Suprapubic skin (tissue), 4 donors: ENCODE results near the gene INF2. TPM values are rescaled to one million over a fixed set of nuclear protein-coding genes. Genes with fewer than 3 reads are reported as not detected.

ENCODE experiments used
- DNase-seq, 2 donors: peaks; one replicate each; pipeline ENCODE4 v3.0.0-alpha.2; 2019; ENCODE audit warnings: low spot score in 2 of 2
- H3K27ac ChIP-seq: fragments of 200-600 bp; sonication (generic); one replicate; pipeline ENCODE4 v1.5.1; 2019
- H3K27me3 ChIP-seq: fragments of 200-600 bp; sonication (generic); one replicate; pipeline ENCODE4 v1.5.1; 2019
- H3K36me3 ChIP-seq: fragments of 200-600 bp; sonication (generic); one replicate; pipeline ENCODE4 v1.5.1; 2019
- H3K4me1 ChIP-seq: fragments of 200-600 bp; sonication (generic); one replicate; pipeline ENCODE4 v1.5.1; 2019
- H3K4me3 ChIP-seq: fragments of 200-600 bp; sonication (generic); one replicate; pipeline ENCODE4 v1.5.1; 2019; ENCODE audit warnings: mild to moderate bottlenecking
- H3K9me3 ChIP-seq: fragments of 200-600 bp; sonication (generic); one replicate; pipeline ENCODE4 v1.5.1; 2019
- CTCF ChIP-seq, 2 donors: fragments of 200-600 bp in 1 of 2; fragments of 450-650 bp in 1 of 2; sonication (generic) in 1 of 2; IDR thresholded peaks; one replicate each; pipeline ENCODE4 v1.5.1; 2016 to 2019; ENCODE audit warnings: antibody characterized with exemption in 2 of 2, mild to moderate bottlenecking in 1 of 2, moderate library complexity in 1 of 2
- EP300 ChIP-seq: sonication (generic); formaldehyde crosslinking; IDR thresholded peaks from one replicate; pipeline ENCODE4 v1.6.1; 2017; ENCODE audit warnings: antibody characterized with exemption
- POLR2A ChIP-seq, 2 donors: fragments of 450-650 bp; IDR thresholded peaks; one replicate each; pipeline ENCODE4 v1.6.1; 2017; ENCODE audit warnings: antibody characterized with exemption in 2 of 2, mild to moderate bottlenecking in 2 of 2, moderate library complexity in 2 of 2
- POLR2AphosphoS5 ChIP-seq, 3 donors: sonication (generic); formaldehyde crosslinking; IDR thresholded peaks; one replicate each; pipeline ENCODE4 v1.6.1; 2017; ENCODE audit warnings: antibody characterized with exemption in 3 of 3
- WGBS: methylation state at CpG from one replicate; pipeline ENCODE4 v1.1.5; 2018; 5-methylcytosine and 5-hydroxymethylcytosine counted together
- total RNA-seq, 4 donors: library from RNA; depleted of rRNA; stranded (reverse); fragments of >200 nt; gene quantifications; one replicate each; pipeline ENCODE4 v1.1.0, GENCODE V29; 2016

The INF2 gene
- total RNA-seq, 4 donors from 2014 or later = 52.1 to 126 (median 81.8) TPM

- Histone ChIP-seq H3K9me3 (no peaks in the 10 kb centered on the region), H3K36me3 (peaks cover 43% of the 10 kb centered on the region), H3K4me1 (peaks cover 22% of the 10 kb centered on the region), H3K27ac (no peak overlapping the region), H3K27me3 (no peaks in the 10 kb centered on the region), H3K4me3 (no peak overlapping the region)
- WGBS = 82% methylated on average over 8 of the region's 15 CpGs
- no peak for DNase-seq
- no peak for TF ChIP-seq POLR2AphosphoS5 (IDR thresholded peaks at IDR 0.05)
- TF ChIP-seq CTCF (IDR thresholded peaks at IDR 0.05) = no peak
- TF ChIP-seq POLR2A (IDR thresholded peaks at IDR 0.05) = no peak
- no peak for TF ChIP-seq EP300
Observed at GRCh38 chr14:104719343-104719742, 29.9 kb downstream of the INF2 start.

GRCh38 chr14:104721505-104722431 lies 32.4 kb downstream of the INF2 start:
- DNase-seq = no peak

GRCh38 chr14:104722938-104723650 lies 33.7 kb downstream of the INF2 start:
- TF ChIP-seq POLR2AphosphoS5 (IDR thresholded peaks at IDR 0.05) (no peak), POLR2A (IDR thresholded peaks at IDR 0.05) (no peak), EP300 (no peak), CTCF (IDR thresholded peaks at IDR 0.05) (no peak)
- no peak overlapping the region for H3K27ac ChIP-seq
- 46% methylated on average over 10 of the region's 26 CpGs for WGBS

More at GRCh38 chr14:104721505-104722431, 32.4 kb downstream of the INF2 start:
- H3K36me3 ChIP-seq = peaks cover 22% of the 10 kb centered on the region
- no peaks in the 10 kb centered on the region for H3K9me3 ChIP-seq
- WGBS = 97% methylated on average over 3 of the region's 18 CpGs
- H3K4me1 ChIP-seq = peaks cover 29% of the 10 kb centered on the region
- H3K27ac ChIP-seq = no peak overlapping the region
- no peak overlapping the region for H3K4me3 ChIP-seq
- H3K27me3 ChIP-seq = no peaks in the 10 kb centered on the region
- TF ChIP-seq EP300 (no peak), POLR2A (IDR thresholded peaks at IDR 0.05) (no peak), POLR2AphosphoS5 (IDR thresholded peaks at IDR 0.05) (no peak), CTCF (IDR thresholded peaks at IDR 0.05) (no peak)

GRCh38 chr14:104723651-104724406 lies 34.4 kb downstream of the INF2 start, which contains the start of gene ADSS1:
Gene ADSS1, plus strand, starts transcription at chr14:104724229. Its CDS starts 42 bp downstream, at chr14:104724271.
- Histone ChIP-seq H3K27ac (no peak within 1 kb of the TSS), H3K4me3 (peak within 1 kb of the TSS; percentile 80), H3K4me1 (peaks cover 29% of the 10 kb centered on the region), H3K27me3 (no peaks in the 10 kb centered on the region), H3K9me3 (no peaks in the 10 kb centered on the region), H3K36me3 (peaks cover 13% of the 10 kb centered on the region)
- WGBS = under 1% methylated on average over 21 of the region's 82 CpGs
- no peak for DNase-seq
- peak; percentile 86 to 93 for TF ChIP-seq CTCF (IDR thresholded peaks at IDR 0.05)
- no peak for TF ChIP-seq POLR2A (IDR thresholded peaks at IDR 0.05)

More at GRCh38 chr14:104722938-104723650, 33.7 kb downstream of the INF2 start:
- peaks cover 21% of the 10 kb centered on the region for H3K36me3 ChIP-seq
- H3K4me1 ChIP-seq = peaks cover 29% of the 10 kb centered on the region
- no peaks in the 10 kb centered on the region for H3K9me3 ChIP-seq
- H3K4me3 ChIP-seq = peak overlapping the region; percentile 80
- no peaks in the 10 kb centered on the region for H3K27me3 ChIP-seq
- DNase-seq = no peak
